Right ventricle myocardium superior (tissue), 1 donor: ENCODE results near the gene TRIM72. TPM values are rescaled to one million over a fixed set of nuclear protein-coding genes. Genes with fewer than 3 reads are reported as not detected.
"Not testable (repeated sequence)": the region's sequence is repeated elsewhere in the genome, so short reads cannot be mapped to it uniquely, and the experiment has no call there.

Experiments used
- ATAC-seq: fragments of 200-7000 bp; cut with Tn5 transposase; one replicate; pipeline ENCODE4 v1.9.1; 2020; ENCODE audit warnings: mild to moderate bottlenecking; ENCODE audit not compliant: poor library complexity
- DNase-seq: peaks from one replicate; pipeline ENCODE4 v3.0.0-alpha.2; 2020
- intact Hi-C: fragments of 100-400 bp; cut with DNase I; formaldehyde crosslinking; loops from one replicate; pipeline ENCODE4 v1.11.2; 2022
- total RNA-seq: library from RNA; stranded (reverse); fragmentation: NEBNext Ultra II Directional; extraction: Animal tissue kit (Norgen Biotek cat#: 25700); gene quantifications from one replicate; pipeline ENCODE4 v1.2.1, GENCODE V29; 2021
- donor health status: DM: no; HTN: yes; CAD: no; lungs with severe emphysema.

Gene TRIM72
- total RNA-seq, 1 donor from 2014 or later = 0.70 TPM

- intact Hi-C loops = loop anchor here (10.0 kb wide), 1 partner anchor 256 kb away; the partner anchor contains the start of gene ZNF843
- DNase-seq = no peak
- no peak for ATAC-seq
These were observed 25.2 kb upstream of the TRIM72 start for GRCh38 chr16:31188450-31189411.

DNA sequence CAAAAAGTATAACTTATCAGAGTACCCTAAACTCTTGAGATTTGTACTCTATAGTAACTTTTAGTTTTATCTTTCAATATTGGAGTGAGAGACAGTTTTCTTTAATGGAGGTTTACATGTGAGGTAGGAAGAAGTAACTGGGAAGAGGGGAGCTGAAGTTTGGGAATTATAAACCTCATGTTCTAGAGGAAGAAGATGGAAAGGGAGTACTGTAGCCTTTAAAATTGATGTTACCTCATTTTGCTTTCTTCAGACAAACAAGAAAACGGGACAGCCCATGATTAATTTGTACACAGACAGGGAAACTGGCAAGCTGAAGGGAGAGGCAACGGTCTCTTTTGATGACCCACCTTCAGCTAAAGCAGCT lies 24.5 kb upstream of the TRIM72 start:
- intact Hi-C loops = loop anchor here (10.0 kb wide), 1 partner anchor 255 kb away; the partner anchor contains the start of gene ZNF843
- DNase-seq = no peak
- no peak for ATAC-seq

DNA sequence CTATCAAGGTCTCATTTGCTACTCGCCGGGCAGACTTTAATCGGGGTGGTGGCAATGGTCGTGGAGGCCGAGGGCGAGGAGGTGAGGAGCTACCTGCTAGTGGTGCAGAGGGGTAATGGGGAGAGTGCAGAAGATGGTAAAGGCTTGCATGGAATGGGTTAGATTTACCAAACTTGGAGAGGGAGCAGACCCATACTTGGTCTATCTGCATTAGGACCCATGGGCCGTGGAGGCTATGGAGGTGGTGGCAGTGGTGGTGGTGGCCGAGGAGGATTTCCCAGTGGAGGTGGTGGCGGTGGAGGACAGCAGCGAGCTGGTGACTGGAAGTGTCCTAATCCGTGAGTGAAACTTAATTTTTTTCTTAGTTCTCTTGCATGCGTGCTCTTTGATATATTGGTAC lies 23.9 kb upstream of the TRIM72 start:
- ATAC-seq (no peak), DNase-seq (no peak)
- intact Hi-C loops = no loop called here

- ATAC-seq (no peak), DNase-seq (no peak)
- intact Hi-C loops = no loop called here
These were observed 23.0 kb upstream of the TRIM72 start for GRCh38 chr16:31190818-31191444.

GRCh38 chr16:31191697-31192428 lies 22.1 kb upstream of the TRIM72 start:
- intact Hi-C loops = no loop called here
- no peak for DNase-seq
- ATAC-seq = no peak

- DNase-seq (no peak), ATAC-seq (no peak)
- intact Hi-C loops = no loop called here
These were observed 20.9 kb upstream of the TRIM72 start for GRCh38 chr16:31192856-31193642.

DNA sequence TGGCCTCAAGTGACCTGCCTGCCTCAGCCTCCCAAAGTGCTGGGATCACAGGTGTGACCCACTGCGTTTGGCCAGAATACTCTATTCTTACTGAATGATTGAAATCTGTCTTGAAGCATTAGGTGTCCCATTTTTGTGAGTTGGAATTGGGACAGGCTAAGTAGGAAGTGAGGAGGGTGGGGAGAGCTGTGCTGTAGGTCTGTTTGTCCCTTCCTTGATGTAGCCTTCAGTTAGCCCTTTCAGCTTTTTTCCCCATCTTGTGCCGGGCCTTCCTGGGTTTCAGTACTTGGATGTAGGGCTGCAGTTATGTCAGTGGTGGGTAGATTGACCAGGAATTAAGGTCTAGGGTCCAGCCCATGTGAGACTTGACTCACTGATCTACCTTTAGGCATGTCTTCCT lies 20.0 kb upstream of the TRIM72 start:
- no peak for ATAC-seq
- intact Hi-C loops = no loop called here
- DNase-seq = no peak

- no peak for DNase-seq
- intact Hi-C loops = no loop called here
- ATAC-seq = no peak
These were observed 19.0 kb upstream of the TRIM72 start for GRCh38 chr16:31194898-31195297.

DNA sequence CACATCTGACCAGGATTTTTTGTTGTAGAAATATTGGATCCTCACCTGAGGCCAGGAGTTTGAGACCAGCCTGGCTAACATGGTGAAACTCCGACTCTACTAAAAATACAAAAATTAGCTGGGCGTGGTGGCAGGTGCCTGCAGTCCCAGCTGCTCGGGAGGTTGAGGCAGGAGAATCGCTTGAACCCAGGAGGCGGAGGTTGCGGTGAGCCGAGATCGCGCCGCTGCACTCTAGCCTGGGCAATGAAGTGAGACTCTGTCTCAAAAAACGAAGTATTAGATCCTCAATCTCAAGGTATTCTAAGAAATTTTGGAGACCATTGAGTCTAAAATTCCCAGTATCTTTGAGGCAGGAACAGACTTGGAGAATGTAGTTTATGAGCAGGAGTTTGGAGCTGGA lies 18.1 kb upstream of the TRIM72 start:
- intact Hi-C loops, DNase-seq, ATAC-seq: not testable (repeated sequence)

- DNase-seq (no peak), ATAC-seq (no peak)
- intact Hi-C loops = no loop called here
These were observed 17.4 kb upstream of the TRIM72 start for GRCh38 chr16:31196324-31197088.

GRCh38 chr16:31198207-31198882 lies 15.6 kb upstream of the TRIM72 start:
- DNase-seq = no peak
- ATAC-seq = no peak
- intact Hi-C loops = no loop called here

GRCh38 chr16:31199430-31200041 lies 14.4 kb upstream of the TRIM72 start:
- intact Hi-C loops = no loop called here
- DNase-seq (no peak), ATAC-seq (no peak)

DNA sequence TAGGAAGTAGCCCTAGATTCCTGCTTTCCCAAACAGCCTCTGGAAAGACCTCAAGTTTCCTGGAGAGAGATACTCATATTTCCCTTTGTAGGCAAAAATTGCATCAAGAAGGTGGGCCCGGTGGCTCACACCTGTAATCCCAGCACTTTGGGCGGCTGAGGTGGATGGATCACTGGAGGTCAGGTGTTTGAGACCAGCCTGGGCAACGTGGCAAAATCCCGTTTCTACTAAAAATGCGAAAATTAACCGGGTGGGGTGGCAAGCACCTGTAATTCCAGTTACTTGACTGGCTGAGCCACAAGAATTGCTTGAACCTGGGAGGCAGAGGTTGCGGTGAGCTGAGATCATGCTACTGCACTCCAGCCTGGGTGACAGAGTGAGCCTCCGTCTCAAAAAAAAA lies 13.8 kb upstream of the TRIM72 start:
- ATAC-seq, DNase-seq, intact Hi-C loops: not testable (repeated sequence)

GRCh38 chr16:31200821-31201568 lies 12.9 kb upstream of the TRIM72 start:
- ATAC-seq = no peak
- intact Hi-C loops = no loop called here

GRCh38 chr16:31201582-31202413 lies 12.1 kb upstream of the TRIM72 start:
- intact Hi-C loops = no loop called here
- ATAC-seq (peak; percentile 76), DNase-seq (peak; percentile 64)

More at GRCh38 chr16:31200821-31201568, 12.9 kb upstream of the TRIM72 start:
- no peak for DNase-seq
